Right renal pelvis (tissue), 4 donors: ENCODE results near the gene PA2G4. TPM values are rescaled to one million over a fixed set of nuclear protein-coding genes. Genes with fewer than 3 reads are reported as not detected.
A peak's percentile ranks its signal among the peaks of the same experiment; 100 is the strongest.
"Not testable (repeated sequence)": the region's sequence is repeated elsewhere in the genome, so short reads cannot be mapped to it uniquely, and the experiment has no call there.

Experiments used
- DNase-seq, 4 donors: peaks; one replicate each; pipeline ENCODE4 v3.0.0-alpha.2; 2013; ENCODE audit warnings: low read depth in 4 of 4, low spot score in 3 of 4, missing footprints in 1 of 4
- polyA plus RNA-seq, 4 donors: library from polyadenylated mRNA; unstranded; fragments of 120-200 nt; gene quantifications; one replicate each; pipeline ENCODE4 v1.2.1, GENCODE V29; 2013; ENCODE audit not compliant: insufficient read length in 4 of 4

PA2G4 gene
- polyA plus RNA-seq, 4 donors, result 146 to 157 (median 151) TPM

DNA sequence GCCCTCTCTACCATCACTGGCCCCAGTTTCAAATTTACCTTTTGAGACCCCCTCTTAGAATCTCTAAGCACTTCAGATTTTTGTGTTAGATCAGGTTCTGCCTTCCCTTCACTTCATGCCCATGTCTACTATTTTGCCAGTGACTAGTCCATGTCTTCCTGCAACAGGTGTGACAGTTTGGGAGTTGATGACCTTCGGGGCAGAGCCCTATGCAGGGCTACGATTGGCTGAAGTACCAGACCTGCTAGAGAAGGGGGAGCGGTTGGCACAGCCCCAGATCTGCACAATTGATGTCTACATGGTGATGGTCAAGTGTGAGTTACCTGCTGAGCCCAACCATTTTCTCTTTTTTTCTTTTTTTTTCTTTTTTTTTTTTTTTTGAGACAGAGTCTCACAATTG lies 5.8 kb upstream of the PA2G4 start:
- DNase-seq, result no peak

DNA sequence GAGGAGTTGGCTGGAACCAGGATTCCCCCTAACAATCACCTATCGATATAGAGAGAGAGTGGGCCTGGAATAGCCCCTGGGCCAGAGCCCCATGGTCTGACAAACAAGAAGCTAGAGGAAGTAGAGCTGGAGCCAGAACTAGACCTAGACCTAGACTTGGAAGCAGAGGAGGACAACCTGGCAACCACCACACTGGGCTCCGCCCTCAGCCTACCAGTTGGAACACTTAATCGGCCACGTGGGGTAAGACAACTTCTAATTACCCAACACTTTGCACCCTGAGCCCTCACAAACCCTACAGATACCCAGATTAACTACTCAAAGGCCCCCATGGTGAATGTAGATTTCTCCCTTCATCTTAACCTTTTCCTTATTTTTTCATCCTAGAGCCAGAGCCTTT lies 4.6 kb upstream of the PA2G4 start:
- DNase-seq, result no peak

DNA sequence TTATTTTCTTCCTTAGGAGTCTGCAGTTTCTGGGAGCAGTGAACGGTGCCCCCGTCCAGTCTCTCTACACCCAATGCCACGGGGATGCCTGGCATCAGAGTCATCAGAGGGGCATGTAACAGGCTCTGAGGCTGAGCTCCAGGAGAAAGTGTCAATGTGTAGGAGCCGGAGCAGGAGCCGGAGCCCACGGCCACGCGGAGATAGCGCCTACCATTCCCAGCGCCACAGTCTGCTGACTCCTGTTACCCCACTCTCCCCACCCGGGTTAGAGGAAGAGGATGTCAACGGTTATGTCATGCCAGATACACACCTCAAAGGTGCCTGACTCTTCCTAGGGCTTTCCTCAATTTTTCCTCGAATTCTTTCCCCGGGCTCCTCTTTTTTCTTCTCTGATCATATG lies 3.3 kb upstream of the PA2G4 start:
- DNase-seq, result no peak

DNA sequence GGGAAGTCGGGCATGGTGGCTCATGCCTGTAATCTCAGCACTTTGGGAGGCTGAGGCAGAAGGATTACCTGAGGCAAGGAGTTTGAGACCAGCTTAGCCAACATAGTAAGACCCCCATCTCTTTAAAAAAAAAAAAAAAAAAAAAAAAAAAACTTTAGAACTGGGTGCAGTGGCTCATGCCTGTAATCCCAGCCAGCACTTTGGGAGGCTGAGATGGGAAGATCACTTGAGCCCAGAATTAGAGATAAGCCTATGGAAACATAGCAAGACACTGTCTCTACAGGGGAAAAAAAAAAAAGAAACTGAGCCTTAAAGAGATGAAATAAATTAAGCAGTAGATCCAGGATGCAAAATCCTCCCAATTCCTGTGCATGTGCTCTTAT lies 1.7 kb upstream of the PA2G4 start:
- no peak for DNase-seq

DNA sequence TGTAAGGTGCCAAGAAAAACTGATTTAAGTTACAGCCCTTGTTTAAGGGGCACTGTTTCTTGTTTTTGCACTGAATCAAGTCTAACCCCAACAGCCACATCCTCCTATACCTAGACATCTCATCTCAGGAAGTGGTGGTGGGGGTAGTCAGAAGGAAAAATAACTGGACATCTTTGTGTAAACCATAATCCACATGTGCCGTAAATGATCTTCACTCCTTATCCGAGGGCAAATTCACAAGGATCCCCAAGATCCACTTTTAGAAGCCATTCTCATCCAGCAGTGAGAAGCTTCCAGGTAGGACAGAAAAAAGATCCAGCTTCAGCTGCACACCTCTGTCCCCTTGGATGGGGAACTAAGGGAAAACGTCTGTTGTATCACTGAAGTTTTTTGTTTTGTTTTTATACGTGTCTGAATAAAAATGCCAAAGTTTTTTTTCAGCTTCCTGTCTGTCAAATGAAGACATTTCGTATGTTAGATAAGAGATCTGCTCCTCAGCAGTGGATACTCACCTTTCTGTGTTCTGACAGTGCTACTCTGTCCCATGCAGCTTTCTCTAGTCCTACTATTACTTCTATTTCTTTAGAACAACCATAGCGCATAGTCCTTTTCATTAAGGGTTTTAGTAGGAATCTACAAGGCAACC lies 1.2 kb upstream of the PA2G4 start:
- no peak for DNase-seq

DNA sequence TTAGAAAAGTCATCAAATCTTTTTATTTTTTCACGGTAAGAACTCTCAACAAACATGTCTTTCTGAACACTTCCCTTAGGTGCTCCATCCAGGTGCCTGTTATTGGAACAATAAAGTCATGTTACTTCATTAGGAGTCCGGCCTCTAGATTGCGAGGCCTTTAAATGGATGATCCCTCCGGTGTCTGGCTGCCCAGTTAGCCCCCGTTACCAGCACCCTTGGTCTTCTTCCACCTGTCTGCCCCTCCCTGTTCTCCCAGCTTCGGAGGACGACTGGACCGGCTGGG lies 593 bp upstream of the PA2G4 start:
- no peak for DNase-seq

DNA sequence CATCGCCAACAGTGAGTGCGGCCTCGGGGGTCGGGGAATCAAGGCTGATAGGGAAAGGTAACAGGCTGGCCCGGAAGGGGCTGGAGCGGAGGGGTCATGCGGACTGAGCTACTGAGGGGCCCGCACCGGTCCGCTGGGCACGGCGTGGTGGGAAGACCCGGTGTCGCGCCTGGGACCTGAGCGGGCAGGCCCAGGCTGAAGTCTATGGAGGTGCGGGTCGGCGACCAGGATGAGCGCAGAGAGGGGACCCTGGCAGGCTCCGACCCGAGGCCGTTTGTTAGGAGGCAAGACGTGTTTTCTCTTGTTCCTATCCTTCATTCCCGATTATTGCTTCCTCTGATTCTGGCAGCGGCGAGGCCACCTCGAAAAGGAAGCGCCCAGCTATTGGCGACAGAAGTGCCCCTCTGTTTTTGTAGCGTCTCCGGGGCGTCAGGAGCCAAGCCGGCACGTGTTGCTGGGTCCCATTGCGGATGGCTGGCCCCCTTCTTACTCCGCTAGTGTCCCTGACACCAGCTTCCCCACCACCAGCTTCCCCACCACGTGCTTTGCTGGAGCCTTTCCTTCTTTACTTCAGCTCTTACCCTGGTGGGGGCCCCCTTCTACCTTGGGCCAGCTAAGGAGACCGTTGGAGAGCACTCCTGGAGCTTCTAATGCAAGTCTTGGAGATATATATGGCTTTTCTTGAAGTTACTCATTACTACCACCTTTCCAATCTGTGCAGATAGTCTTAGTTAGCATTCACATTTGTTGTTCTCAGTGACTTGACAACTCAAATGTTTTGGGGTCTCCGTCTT lies 653 bp downstream of the PA2G4 start:
- DNase-seq, result no peak

DNA sequence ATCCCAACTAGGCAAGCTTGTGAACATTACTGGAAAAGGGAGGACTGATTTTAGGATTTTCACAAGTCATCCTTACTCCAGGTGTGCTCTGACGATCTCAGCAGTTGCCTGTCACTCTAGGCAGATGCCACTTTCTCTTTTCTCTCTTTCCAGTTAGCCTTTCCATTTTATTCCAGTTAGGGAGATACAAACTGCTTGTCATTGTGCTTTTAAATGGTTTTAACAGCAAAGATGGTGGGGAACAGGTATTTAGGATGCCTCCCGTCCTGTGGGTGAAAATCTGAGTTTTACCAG lies 1.2 kb downstream of the PA2G4 start:
- DNase-seq, result no peak

DNA sequence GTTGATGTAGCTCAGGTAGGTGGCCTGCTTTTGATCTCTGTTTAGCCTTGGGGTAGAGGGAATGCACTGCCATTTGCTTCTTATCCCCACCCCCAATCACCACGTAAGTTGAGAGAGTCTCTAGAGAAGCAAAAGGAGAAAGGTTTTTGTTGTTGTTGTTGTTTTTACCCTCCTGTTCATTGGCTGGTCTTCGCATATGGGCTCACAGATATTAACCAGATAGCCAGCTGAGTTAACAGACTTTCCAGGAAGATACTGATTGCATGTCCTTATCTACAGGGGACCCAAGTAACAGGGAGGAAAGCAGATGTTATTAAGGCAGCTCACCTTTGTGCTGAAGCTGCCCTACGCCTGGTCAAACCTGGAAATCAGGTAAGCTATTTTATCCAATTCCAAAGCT lies 2.9 kb downstream of the PA2G4 start:
- no peak for DNase-seq

DNA sequence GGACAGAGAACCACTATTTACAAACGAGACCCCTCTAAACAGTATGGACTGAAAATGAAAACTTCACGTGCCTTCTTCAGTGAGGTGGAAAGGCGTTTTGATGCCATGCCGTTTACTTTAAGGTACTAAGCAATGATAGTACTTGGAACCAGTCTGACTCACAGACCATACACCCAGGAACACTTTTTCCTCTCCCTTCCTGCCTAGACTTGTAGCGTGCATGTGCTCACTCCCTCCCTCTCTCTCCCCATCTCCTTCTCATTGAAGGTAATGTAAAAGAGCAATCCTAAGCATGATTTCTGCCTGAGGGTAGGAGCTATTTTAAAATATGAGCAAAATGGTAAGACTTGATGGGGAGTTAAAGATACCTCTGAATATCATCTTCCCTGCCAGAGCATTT lies 6.2 kb downstream of the PA2G4 start:
- DNase-seq, result no peak

DNA sequence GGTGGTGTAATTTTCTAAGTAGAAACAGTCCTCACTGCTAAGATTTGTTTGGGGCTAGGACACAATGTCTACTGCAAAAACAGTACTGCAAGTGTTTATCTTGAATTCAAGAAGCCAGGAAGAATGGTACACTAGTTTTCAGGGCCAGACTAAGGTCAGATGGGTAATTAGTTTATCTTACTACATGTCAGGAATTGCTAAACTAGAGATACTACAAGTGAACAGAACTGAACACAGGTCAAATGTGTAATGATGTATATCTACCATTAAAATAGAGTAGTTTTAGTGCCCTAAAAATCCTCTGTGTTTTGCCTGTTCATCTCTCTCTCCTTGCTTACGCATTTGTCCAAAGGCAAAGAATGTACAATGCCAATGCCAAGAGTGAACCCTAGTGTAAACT lies 9.7 kb downstream of the PA2G4 start:
- no peak for DNase-seq

DNA sequence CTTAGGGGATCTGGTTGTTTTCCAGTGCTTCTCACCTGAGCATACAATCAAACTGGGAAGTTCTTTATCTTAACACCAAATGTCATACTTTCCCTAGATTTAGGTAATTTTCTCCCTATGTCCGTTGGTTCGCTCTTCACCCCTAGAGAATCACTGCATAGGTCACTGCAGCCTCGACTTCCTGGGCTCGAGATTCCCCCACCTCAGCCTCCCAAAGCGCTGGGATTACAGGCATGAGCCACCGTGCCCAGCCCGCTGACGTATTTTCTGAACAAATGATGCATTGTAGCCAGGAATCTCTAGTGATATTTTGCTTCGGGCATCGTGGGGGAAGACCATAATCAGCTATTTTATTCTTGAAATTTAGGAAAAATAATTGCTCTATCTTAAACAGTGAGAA lies 11.0 kb downstream of the PA2G4 start:
- no peak for DNase-seq

DNA sequence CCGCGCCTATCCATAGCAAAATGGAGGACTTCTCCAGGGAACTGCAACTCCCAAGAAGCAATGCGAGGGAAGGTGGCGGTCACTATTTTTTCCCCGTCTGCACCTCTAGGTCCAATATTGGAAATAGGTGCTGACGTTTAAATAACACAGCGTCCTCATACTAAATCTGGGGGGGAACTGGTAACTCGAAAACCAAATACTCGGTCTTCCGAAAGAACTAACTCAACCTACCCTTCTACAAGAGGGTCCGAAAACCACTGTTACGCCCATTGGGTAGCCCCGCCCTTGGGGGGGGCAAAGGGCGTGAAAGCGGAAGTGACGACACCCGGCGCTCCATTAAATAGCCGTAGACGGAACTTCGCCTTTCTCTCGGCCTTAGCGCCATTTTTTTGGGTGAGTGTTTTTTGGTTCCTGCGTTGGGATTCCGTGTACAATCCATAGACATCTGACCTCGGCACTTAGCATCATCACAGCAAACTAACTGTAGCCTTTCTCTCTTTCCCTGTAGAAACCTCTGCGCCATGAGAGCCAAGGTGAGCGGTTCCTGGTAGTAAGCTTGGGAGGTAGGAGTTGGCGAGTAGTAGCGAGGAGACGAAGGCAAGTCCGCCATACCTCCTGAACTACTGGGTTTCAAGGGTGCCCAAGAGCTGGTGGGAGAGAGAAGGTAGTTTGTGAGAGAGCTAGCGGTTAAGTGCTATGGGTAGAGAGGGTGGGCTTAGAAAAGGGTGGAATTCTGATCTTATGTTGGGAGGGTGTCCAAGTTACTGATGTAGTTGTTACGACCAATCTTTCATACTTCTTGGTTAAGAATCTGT lies 12.1 kb downstream of the PA2G4 start, which contains the start of gene RPL41:
TSS of gene RPL41 (plus strand) at position 367 of the 815 bp plus-strand sequence.
- DNase-seq, result peak; percentile 94 to 99 (median 98)

DNA sequence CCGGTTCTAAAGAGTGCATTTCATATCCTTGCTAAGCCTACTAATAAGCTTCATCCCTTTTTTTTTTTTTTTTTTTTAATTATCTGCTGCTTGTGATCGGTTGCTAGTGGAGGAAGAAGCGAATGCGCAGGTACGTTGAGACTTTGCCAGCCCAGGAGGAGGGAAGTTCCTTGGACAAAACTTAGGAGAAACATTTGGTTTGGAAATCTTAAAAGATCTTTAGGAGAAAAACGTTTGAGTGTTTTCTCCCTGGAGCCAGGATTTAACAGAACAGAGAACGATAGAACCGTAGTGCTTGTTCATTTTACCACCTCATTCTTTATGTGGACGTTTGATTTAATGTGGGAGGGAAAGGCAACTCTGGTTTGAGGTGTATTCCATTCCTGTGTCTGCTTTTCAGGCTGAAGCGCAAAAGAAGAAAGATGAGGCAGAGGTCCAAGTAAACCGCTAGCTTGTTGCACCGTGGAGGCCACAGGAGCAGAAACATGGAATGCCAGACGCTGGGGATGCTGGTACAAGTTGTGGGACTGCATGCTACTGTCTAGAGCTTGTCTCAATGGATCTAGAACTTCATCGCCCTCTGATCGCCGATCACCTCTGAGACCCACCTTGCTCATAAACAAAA lies 12.8 kb downstream of the PA2G4 start:
- DNase-seq, result not testable (repeated sequence)

DNA sequence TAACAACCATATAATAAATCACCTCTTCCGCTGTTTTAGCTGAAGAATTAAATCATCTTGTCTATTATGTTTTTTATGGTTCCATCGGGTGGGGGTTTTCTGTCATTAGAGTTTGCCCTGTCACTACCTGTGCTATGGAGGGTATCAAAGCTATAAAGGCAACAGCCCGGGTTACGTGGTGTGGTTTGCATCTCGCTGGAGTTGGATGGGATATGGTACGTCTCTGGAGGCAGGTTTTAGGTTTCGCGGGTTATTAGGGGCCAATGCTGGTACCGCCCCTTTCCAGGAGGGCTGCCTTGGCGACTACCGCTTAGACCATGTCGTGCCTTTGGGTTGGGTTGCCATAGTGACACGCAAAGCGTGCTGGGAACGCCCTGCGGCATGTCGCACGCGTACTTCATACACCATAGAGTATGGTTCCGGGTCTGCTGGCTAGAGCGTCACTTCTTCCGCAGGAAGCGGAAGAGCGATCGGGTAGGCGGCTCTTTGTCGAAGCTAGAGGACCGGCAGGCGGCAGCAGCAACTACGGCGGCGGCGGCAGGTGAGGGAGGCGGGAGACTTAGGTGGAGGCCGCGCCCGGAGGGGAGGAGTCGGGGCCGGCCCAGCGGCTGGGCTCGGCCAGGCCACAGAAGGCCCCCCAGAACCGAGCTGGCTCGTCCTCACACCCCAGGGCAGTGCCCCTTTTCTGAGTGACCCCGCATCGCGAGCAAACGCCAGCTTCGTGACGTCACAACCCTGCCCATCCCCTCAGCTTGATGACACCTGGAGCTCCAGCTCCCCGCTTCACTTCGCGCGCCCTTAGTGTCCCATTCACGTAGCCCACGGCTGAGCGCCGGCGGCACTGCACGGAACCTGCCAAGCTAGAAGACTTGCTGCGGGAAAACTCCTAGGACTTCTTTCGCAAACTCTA lies 13.7 kb downstream of the PA2G4 start, which contains the start of gene ZC3H10:
TSS of gene ZC3H10 (plus strand) at position 489 of the 910 bp plus-strand sequence. CDS start 2,297 bp downstream, outside the sequence.
- peak; percentile 96 to 99 (median 98) for DNase-seq

DNA sequence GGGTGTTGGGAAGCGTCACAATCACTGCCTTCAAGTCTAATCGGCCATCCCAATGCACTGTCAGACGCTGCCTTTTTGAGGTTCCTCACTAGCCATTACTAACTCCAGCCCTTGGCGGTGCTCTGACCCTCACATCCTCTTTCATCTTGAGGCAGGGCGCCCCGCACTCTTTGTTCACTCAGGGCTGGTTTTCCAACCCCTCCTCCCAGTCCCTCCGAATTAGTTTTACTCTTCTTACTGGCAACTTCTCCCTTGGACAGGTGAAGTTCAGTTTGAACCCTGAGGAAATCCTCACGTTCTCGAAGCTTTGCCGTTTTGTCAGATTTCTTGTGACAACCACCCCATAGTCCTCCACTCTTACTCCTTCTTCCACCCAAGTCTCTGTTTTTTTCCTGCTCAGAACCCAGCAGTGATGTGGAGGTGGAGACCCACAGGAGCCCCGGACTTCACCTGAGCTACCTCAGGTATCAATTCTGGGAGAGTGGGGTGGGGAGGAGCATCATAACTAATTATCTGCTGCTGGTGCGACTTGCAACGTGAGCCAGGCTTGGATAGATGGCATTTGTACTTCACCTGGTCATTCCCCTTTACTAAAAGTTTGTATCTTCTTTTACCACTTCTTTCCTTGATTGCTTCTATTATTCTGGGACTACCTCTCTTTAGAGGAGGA lies 14.5 kb downstream of the PA2G4 start:
- no peak for DNase-seq

DNA sequence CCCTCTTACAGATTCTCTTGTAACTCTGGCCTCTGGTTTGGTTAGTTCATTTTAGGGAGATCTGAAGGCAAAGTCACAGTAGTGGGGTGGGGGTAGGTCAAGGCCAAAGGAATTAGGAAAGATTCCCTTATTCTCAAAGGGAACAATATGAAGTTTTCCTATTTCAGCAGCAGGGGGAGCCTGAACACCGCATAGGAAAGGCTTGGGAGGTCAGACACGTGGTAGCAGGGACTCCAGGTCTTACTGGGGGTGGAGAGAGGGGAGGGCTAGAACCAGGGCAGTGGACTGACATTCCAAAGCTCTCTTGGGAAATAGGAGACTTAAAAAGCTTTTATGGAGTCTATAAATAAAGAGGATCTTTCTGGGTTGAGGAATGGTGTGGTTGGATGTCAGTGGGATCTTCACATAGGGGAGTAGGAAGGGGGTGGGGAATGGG lies 15.0 kb downstream of the PA2G4 start:
- peak in 1 of 4 donors; percentile 82 for DNase-seq

DNA sequence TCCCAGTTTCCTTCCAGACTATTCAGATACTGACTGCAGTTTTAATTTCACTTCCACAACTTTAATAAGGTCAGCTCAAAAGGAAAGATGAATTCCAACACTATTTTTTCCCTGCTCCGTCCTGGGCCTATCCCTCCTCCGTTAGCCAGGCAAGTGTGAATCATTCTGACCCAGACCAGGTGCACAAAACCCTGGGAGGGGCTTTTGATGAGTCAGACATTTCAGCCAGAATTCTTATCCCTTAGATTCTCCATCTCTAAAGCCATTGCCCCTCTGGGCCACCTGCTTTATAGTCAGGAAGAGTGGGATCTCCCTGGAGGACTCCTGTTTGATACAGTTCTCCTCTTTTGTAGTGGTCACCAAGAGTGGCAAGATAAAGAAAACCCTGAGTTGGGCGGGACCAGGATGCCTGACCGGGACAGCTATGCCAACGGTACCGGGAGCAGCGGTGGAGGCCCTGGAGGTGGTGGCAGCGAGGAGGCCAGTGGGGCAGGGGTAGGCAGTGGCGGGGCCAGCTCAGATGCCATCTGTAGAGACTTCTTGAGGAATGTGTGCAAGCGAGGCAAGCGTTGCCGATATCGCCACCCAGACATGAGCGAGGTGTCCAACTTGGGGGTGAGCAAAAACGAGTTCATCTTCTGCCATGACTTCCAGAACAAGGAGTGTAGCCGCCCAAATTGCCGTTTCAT lies 15.9 kb downstream of the PA2G4 start:
- no peak for DNase-seq
